Measurements from ENCODE around the gene PHPT1.

DNA sequence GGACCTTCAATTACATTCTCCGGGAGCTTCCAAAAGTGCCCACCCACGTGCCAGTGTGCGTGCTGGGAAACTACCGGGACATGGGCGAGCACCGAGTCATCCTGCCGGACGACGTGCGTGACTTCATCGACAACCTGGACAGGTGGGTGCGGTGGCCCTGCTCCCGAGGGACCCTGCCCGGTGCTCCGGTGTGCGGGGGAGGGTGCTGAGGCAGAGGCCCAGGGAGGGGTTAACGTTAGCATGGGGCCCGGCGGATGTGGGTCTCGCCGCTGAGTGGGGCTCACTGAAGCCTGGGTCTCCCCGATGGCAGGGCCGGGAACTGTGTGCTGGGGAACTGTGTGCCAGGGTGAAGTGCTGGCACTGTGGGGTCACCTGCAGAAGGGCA lies 17.5 kb upstream of the PHPT1 start:
- TF ChIP-seq SIN3A (IDR thresholded peaks at IDR 0.05; ENCODE audit: borderline replicate concordance, low read depth, low read length): no peak
- no peak for TF ChIP-seq CTCF (CRISPR knock-in tag; IDR thresholded peaks at IDR 0.05)
- no peak for TF ChIP-seq ZNF549 (CRISPR knock-in tag; IDR thresholded peaks at IDR 0.05)
- no peak for TF ChIP-seq SAP130 (CRISPR knock-in tag; IDR thresholded peaks at IDR 0.05; ENCODE audit: low read depth)
- TF ChIP-seq XBP1 (CRISPR knock-in tag; IDR thresholded peaks at IDR 0.05): no peak
- TF ChIP-seq, protein P1, sequence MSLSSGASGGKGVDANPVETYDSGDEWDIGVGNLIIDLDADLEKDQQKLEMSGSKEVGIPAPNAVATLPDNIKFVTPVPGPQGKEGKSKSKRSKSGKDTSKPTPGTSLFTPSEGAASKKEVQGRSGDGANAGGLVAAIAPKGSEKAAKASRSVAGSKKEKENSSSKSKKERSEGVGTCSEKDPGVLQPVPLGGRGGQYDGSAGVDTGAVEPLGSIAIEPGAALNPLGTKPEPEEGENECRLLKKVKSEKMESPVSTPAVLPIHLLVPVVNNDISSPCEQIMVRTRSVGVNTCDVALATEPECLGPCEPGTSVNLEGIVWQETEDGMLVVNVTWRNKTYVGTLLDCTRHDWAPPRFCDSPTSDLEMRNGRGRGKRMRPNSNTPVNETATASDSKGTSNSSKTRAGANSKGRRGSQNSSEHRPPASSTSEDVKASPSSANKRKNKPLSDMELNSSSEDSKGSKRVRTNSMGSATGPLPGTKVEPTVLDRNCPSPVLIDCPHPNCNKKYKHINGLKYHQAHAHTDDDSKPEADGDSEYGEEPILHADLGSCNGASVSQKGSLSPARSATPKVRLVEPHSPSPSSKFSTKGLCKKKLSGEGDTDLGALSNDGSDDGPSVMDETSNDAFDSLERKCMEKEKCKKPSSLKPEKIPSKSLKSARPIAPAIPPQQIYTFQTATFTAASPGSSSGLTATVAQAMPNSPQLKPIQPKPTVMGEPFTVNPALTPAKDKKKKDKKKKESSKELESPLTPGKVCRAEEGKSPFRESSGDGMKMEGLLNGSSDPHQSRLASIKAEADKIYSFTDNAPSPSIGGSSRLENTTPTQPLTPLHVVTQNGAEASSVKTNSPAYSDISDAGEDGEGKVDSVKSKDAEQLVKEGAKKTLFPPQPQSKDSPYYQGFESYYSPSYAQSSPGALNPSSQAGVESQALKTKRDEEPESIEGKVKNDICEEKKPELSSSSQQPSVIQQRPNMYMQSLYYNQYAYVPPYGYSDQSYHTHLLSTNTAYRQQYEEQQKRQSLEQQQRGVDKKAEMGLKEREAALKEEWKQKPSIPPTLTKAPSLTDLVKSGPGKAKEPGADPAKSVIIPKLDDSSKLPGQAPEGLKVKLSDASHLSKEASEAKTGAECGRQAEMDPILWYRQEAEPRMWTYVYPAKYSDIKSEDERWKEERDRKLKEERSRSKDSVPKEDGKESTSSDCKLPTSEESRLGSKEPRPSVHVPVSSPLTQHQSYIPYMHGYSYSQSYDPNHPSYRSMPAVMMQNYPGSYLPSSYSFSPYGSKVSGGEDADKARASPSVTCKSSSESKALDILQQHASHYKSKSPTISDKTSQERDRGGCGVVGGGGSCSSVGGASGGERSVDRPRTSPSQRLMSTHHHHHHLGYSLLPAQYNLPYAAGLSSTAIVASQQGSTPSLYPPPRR (CRISPR knock-in tag; IDR thresholded peaks at IDR 0.05; ENCODE audit: borderline replicate concordance): no peak
- no peak for TF ChIP-seq SP2 (CRISPR knock-in tag; IDR thresholded peaks at IDR 0.05)
- no peak for TF ChIP-seq ELF1 (CRISPR knock-in tag; IDR thresholded peaks at IDR 0.05)
- TF ChIP-seq, protein P2, sequence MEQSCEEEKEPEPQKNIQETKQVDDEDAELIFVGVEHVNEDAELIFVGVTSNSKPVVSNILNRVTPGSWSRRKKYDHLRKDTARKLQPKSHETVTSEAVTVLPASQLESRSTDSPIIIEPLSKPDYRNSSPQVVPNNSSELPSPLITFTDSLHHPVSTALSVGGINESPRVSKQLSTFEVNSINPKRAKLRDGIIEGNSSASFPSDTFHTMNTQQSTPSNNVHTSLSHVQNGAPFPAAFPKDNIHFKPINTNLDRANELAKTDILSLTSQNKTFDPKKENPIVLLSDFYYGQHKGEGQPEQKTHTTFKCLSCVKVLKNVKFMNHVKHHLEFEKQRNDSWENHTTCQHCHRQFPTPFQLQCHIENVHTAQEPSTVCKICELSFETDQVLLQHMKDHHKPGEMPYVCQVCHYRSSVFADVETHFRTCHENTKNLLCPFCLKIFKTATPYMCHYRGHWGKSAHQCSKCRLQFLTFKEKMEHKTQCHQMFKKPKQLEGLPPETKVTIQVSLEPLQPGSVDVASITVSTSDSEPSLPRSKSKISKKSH (CRISPR knock-in tag; IDR thresholded peaks at IDR 0.05; ENCODE audit: borderline replicate concordance): no peak
- TF ChIP-seq ELF3 (CRISPR knock-in tag; IDR thresholded peaks at IDR 0.05): no peak
- TF ChIP-seq FOXP1 (IDR thresholded peaks at IDR 0.05): no peak
- TF ChIP-seq FOXP1 (CRISPR knock-in tag; IDR thresholded peaks at IDR 0.05): no peak
- no peak for TF ChIP-seq NRL (CRISPR knock-in tag; IDR thresholded peaks at IDR 0.05; ENCODE audit: borderline replicate concordance)
- no peak for TF ChIP-seq ZNF121 (CRISPR knock-in tag; IDR thresholded peaks at IDR 0.05)
- no peak for TF ChIP-seq HIVEP1 (CRISPR knock-in tag; IDR thresholded peaks at IDR 0.05)

Measured in HepG2 (cell line).